GM18907 (cell line): ENCODE data around the gene PRKAR2B.

Experiments used
- ATAC-seq: cut with Tn5 transposase; IDR thresholded peaks from one replicate; pipeline ENCODE4 v1.9.1; 2021; ENCODE audit warnings: mild to moderate bottlenecking, moderate library complexity; ENCODE audit not compliant: unreplicated experiment

The PRKAR2B gene

GRCh38 chr7:107173691-107174406 lies 129.3 kb downstream of the PRKAR2B start:
- peak; percentile 49 for ATAC-seq

DNA sequence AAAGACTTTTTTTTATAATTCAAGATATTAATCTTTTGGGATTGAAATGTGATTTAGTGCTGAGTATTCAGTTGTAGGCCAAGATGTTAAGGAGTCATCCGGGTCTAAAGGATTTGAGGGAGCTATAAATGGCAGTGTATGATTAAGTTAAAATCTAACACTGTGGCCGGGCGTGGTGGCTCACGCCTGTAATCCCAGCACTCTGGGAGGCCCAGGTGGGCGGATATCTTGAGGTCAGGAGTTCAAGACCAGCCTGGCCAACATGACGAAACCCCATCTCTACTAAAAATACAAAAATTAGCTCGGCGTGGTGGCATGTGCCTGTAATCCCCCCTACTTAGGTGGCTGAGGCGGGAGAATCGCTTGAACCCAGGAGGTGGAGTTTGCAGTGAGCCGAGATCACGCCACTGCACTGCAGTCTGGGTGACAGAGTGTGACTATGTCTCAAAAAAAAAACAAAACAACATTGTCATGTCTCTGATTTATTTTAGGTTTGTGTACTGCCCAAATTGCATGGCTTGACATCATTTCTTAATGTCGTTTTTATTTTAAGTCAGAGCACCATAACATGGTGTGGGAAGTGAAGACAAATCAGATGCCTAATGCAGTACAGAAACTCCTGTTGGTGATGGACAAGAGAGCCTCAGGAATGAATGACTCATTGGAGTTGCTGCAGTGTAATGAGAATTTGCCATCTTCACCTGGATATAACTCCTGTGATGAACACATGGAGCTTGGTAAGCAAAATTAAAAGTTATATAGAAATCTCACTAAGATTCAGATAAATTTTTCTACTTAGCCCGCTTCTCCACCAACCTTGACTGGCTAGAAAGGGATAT lies 135.0 kb downstream of the PRKAR2B start:
- ATAC-seq: no peak

GRCh38 chr7:107180378-107180777 lies 135.9 kb downstream of the PRKAR2B start:
- ATAC-seq: no peak

- no peak for ATAC-seq
Observed at GRCh38 chr7:107181172-107181571, 136.7 kb downstream of the PRKAR2B start.

DNA sequence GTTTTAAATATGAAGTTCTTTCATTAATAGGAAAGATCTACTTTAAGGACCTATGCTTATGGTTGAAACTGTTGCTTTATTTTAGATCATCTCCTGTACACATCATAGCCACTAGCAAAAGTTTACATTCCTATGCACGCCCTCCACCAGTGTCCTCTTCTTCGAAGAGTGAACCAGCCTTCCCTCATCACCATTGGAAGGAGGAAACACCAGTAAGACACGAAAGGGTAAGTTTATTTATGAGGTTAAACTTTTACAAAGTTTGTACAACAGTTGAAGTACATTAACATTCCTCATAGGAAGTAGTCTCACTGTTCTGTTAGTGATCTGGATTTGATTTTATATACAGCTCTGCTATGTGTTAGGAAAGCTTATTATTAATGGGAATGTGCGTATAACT lies 141.2 kb downstream of the PRKAR2B start:
- no peak for ATAC-seq

DNA sequence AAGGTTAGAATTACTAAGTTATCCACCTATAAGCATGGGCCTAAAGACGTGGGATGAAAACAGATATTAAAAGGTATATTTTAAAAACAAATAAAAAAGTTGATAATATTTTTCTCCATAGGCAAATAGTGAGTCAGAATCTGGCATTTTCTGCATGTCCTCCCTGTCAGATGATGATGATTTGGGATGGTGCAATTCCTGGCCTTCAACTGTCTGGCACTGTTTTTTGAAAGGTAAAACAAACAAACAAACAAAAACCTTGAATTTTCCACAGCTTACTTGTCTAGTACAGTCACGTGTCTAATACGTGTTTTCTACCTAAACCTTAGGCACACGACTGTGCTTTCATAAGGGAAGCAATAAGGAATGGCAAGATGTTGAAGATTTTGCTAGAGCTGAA lies 141.7 kb downstream of the PRKAR2B start:
- ATAC-seq: no peak

GRCh38 chr7:107187774-107188173 lies 143.3 kb downstream of the PRKAR2B start:
- no peak for ATAC-seq

DNA sequence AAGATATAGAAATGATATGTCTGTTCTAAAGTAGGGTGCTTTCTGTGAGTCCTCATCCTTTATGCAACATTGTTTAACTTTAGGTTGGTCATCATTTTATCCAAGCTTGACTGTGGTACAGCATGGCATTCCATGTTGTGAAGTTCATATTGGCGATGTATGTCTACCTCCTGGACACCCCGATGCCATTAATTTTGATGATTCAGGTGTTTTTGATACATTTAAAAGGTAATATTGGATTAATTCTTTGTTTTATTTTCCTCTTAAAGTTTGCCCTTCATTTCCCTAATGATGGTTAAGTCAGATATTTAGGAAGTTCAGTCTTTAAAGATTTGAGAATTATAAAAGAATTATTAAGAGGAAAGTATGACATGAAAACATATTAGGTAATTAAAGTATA lies 145.6 kb downstream of the PRKAR2B start:
- no peak for ATAC-seq

- ATAC-seq: no peak
Observed at GRCh38 chr7:107194052-107194451, 149.5 kb downstream of the PRKAR2B start.

- no peak for ATAC-seq
Observed at GRCh38 chr7:107196834-107197610, 152.5 kb downstream of the PRKAR2B start.

DNA sequence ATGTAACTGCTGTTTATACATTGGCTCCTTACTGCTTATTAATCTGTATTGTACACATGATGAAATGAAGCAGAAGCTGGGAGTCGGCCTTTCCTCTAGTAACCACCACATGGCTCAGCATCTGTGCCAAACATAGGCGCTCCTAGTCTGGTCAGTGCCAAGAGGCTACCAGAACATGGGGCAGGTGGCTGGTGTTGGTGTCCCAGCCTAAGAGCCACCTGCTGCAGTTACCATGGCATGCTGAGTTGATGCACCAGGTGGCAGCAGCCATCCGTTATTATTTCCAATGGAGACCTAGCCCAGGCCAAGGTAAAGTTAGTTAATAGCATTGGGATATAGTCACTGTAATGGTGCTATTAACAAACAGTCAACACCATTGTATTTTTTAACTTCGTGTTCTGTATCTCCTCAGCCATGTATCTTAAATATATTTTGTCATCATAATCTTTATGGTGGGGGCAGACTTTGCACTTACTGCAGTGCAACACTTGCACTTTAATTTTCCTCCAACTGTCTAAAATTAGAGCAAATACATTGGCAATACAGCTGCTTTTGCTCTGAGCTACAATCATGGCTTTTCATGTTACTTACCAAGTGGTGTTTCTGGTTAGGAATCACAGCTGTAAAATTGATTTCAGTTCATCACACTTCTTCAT lies 157.4 kb downstream of the PRKAR2B start:
- peak; percentile 60 for ATAC-seq

GRCh38 chr7:107203607-107204006 lies 159.1 kb downstream of the PRKAR2B start:
- no peak for ATAC-seq

DNA sequence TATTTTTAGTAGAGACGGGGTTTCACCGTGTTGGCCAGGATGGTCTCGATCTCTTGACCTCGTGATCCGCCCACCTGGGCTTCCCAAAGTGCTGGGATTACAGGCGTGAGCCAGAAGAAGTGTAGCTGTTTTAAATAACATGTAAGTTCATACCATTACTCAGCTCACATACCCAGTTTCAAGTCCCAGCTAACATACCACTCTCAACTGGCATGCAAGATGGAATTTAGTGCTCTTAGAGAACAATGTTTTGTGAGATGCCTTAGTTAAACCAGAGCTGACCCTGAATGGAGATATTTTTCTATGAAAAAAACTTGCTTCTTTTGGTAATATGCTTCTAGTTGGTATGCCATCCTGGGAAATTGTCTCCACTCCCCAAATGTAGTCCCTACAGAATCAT lies 161.6 kb downstream of the PRKAR2B start:
- ATAC-seq: no peak

GRCh38 chr7:107206706-107207105 lies 162.2 kb downstream of the PRKAR2B start:
- no peak for ATAC-seq

DNA sequence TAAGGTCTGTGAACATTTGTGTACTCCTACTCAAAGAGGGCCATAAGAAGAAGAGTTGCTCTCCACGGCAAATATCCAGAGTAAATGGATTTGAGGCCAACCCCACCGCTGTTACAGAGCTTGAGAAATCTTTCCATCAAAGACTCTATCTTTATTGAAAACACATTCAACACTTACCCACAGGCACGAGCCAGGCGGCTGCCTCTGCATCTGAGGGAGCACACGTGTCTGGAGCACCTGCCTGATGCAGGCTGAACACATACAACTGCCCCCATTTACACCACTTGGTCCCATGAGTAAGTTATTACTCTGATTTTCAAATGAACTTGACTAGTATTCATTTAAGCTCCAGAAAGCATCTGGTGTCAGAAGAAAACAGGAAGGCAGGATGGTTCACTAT lies 163.0 kb downstream of the PRKAR2B start:
- ATAC-seq: no peak

- ATAC-seq: no peak
Observed at GRCh38 chr7:107208024-107208521, 163.6 kb downstream of the PRKAR2B start.

GRCh38 chr7:107208563-107208962 lies 164.1 kb downstream of the PRKAR2B start:
- ATAC-seq: no peak

DNA sequence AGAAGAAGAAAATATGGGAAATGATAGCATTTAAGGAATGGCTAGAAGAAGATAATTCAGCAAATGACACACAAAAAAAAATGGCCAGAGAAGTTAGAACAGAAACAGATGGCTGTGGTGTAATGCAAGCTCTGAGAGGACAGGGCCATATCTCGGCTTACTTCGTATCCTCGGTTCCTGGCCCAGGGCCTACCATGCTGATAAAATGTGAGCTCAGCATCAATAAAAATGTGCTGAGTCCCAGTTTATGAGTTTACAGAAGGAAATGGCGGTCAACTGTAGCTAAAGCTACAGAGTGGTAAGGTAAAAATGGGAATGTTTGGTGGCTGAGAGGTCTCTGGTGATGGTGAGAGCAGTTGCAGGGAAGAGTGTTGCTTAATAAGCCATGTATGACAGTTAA lies 165.1 kb downstream of the PRKAR2B start:
- no peak for ATAC-seq

DNA sequence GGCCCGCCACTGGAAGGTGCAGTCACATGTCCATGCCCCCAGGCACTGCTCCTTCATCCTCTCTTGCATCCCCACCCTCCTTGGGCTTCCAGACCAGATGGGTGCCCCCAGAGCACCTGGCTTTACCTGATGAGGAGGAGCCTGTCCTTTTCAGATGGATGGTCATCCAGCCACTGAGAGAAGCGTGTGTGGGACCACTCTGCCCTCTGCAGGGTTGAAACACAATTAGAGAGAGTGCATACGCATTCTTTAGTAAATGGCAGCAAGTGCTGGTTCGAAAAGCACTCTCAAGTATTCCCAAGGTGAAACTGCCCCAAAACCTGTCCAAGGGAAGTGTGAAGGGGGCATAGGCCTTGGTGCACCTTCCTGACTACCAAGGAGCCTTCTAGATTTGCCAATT lies 165.9 kb downstream of the PRKAR2B start:
- ATAC-seq: no peak
